ENCODE measurements around the gene CHKA.

The CHKA gene

GRCh38 chr11:68065841-68066240, 55.3 kb downstream of the CHKA start:
- H3K4me3 ChIP-seq (ENCODE audit: low read length): no peak overlapping the region
- H3K36me3 ChIP-seq (replicated peaks; ENCODE audit: insufficient read depth, low read length): 0 out of 2 replicates have a peak, but pooled peaks cover 2% of the 10 kb centered on the region
- H3F3A ChIP-seq (ENCODE audit: insufficient read depth, low read length): no peaks in the 10 kb centered on the region
- no peak overlapping the region for H3K4me2 ChIP-seq (ENCODE audit: low read depth, low read length)
- H3K9me3 ChIP-seq (replicated peaks; ENCODE audit: insufficient read depth, low read length): no peaks in the 10 kb centered on the region
- DNase-seq: no peak
- H2AFZ ChIP-seq (ENCODE audit: low read length): no peak overlapping the region
- no peak overlapping the region for H3K27ac ChIP-seq (ENCODE audit: low read length)
- H3K9me2 ChIP-seq (replicated peaks; ENCODE audit: insufficient read depth, low read length): no peaks in the 10 kb centered on the region
- no peak overlapping the region for H3K9ac ChIP-seq (ENCODE audit: low read length)
- H4K20me1 ChIP-seq (ENCODE audit: insufficient read depth, low read length): no peaks in the 10 kb centered on the region
- no peaks in the 10 kb centered on the region for H3K4me1 ChIP-seq (ENCODE audit: low read length)
- TF ChIP-seq CTCF (IDR thresholded peaks at IDR 0.05; ENCODE audit: low read length) (no peak), EZH2 (optimal IDR thresholded peaks at IDR 0.05; ENCODE audit: low read depth, low read length) (no peak)
- no peaks in the 10 kb centered on the region for H3K79me2 ChIP-seq (ENCODE audit: low read length)
- no peaks in the 10 kb centered on the region for H3K27me3 ChIP-seq (replicated peaks; ENCODE audit: insufficient read depth, low read length)

- TF ChIP-seq EZH2phosphoT487 (IDR thresholded peaks at IDR 0.05; ENCODE audit: low read length) (no peak), CTCF (IDR thresholded peaks at IDR 0.05; ENCODE audit: low read length) (no peak), EZH2 (optimal IDR thresholded peaks at IDR 0.05; ENCODE audit: low read depth, low read length) (no peak)
- H3F3A ChIP-seq (ENCODE audit: insufficient read depth, low read length): no peaks in the 10 kb centered on the region
Observed at GRCh38 chr11:68064926-68065325, 56.3 kb downstream of the CHKA start.

GRCh38 chr11:68061508-68061907, 59.7 kb downstream of the CHKA start:
- H3K27me3 ChIP-seq (replicated peaks; ENCODE audit: insufficient read depth, low read length): no peaks in the 10 kb centered on the region
- H3K9me3 ChIP-seq (replicated peaks; ENCODE audit: insufficient read depth, low read length): no peaks in the 10 kb centered on the region
- no peaks in the 10 kb centered on the region for H3F3A ChIP-seq (ENCODE audit: insufficient read depth, low read length)
- H3K79me2 ChIP-seq (ENCODE audit: low read length): no peaks in the 10 kb centered on the region
- no peak overlapping the region for H2AFZ ChIP-seq (ENCODE audit: low read length)
- DNase-seq: no peak
- H3K9ac ChIP-seq (ENCODE audit: low read length): no peak overlapping the region
- no peak for TF ChIP-seq CTCF (IDR thresholded peaks at IDR 0.05; ENCODE audit: low read length)
- TF ChIP-seq EZH2phosphoT487 (IDR thresholded peaks at IDR 0.05; ENCODE audit: low read length): no peak
- no peak for TF ChIP-seq EZH2 (optimal IDR thresholded peaks at IDR 0.05; ENCODE audit: low read depth, low read length)
- no peak overlapping the region for H3K4me2 ChIP-seq (ENCODE audit: low read depth, low read length)
- no peak overlapping the region for H3K27ac ChIP-seq (ENCODE audit: low read length)
- H4K20me1 ChIP-seq (ENCODE audit: insufficient read depth, low read length): no peaks in the 10 kb centered on the region
- no peaks in the 10 kb centered on the region for H3K9me2 ChIP-seq (replicated peaks; ENCODE audit: insufficient read depth, low read length)
- H3K36me3 ChIP-seq (replicated peaks; ENCODE audit: insufficient read depth, low read length): no peaks in the 10 kb centered on the region
- no peaks in the 10 kb centered on the region for H3K4me1 ChIP-seq (ENCODE audit: low read length)
- H3K4me3 ChIP-seq (ENCODE audit: low read length): no peak overlapping the region

More at GRCh38 chr11:68064926-68065325, 56.3 kb downstream of the CHKA start:
- H3K9me2 ChIP-seq (replicated peaks; ENCODE audit: insufficient read depth, low read length): no peaks in the 10 kb centered on the region
- no peak overlapping the region for H2AFZ ChIP-seq (ENCODE audit: low read length)
- no peaks in the 10 kb centered on the region for H3K79me2 ChIP-seq (ENCODE audit: low read length)
- H3K9ac ChIP-seq (ENCODE audit: low read length): no peak overlapping the region
- H3K4me2 ChIP-seq (ENCODE audit: low read depth, low read length): no peak overlapping the region
- H3K9me3 ChIP-seq (replicated peaks; ENCODE audit: insufficient read depth, low read length): no peaks in the 10 kb centered on the region
- DNase-seq: no peak
- H3K27ac ChIP-seq (ENCODE audit: low read length): no peak overlapping the region
- no peaks in the 10 kb centered on the region for H3K4me1 ChIP-seq (ENCODE audit: low read length)
- 0 out of 2 replicates have a peak, but pooled peaks cover 2% of the 10 kb centered on the region for H3K36me3 ChIP-seq (replicated peaks; ENCODE audit: insufficient read depth, low read length)
- H4K20me1 ChIP-seq (ENCODE audit: insufficient read depth, low read length): no peaks in the 10 kb centered on the region
- no peak overlapping the region for H3K4me3 ChIP-seq (ENCODE audit: low read length)
- H3K27me3 ChIP-seq (replicated peaks; ENCODE audit: insufficient read depth, low read length): no peaks in the 10 kb centered on the region

Data from MM.1S (cell line).